ENCODE results near the gene SEBOX.

DNA sequence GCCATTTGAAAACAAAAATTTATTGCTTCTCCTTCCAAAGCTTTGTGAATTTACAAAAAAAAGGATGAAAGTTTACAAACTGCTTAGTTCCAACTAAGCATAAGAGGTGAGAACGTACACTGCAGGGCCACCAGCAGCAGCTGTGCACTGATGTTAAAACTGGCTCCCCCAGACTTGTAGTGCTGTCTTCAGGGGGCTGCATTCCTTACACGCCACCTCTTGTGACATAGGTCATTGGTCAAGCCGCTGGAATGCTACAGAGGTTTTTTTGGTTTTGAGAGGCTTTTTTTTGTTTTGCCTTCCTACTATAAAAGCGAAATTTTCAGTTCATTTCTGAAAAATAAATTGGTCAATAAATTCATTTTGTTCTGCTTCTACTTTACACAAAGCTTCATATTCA lies 36.7 kb downstream of the SEBOX start:
- TF ChIP-seq, protein P1, sequence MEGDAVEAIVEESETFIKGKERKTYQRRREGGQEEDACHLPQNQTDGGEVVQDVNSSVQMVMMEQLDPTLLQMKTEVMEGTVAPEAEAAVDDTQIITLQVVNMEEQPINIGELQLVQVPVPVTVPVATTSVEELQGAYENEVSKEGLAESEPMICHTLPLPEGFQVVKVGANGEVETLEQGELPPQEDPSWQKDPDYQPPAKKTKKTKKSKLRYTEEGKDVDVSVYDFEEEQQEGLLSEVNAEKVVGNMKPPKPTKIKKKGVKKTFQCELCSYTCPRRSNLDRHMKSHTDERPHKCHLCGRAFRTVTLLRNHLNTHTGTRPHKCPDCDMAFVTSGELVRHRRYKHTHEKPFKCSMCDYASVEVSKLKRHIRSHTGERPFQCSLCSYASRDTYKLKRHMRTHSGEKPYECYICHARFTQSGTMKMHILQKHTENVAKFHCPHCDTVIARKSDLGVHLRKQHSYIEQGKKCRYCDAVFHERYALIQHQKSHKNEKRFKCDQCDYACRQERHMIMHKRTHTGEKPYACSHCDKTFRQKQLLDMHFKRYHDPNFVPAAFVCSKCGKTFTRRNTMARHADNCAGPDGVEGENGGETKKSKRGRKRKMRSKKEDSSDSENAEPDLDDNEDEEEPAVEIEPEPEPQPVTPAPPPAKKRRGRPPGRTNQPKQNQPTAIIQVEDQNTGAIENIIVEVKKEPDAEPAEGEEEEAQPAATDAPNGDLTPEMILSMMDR (IDR thresholded peaks at IDR 0.05 in 4 of 5, conservative IDR thresholded peaks at IDR 0.05 in 1 of 5) = no peak
- no peak for TF ChIP-seq POLR2A (IDR thresholded peaks at IDR 0.05)

Data from gastrocnemius medialis (tissue), 4 donors.